GM23338 (cell line): ENCODE data around the gene SERPINB11. TPM values are rescaled to one million over a fixed set of nuclear protein-coding genes. Genes with fewer than 3 reads are reported as not detected.

ENCODE experiments used
- ATAC-seq: fragments of 200-7000 bp; cut with Tn5 transposase; 3 replicates; pipeline ENCODE4 v1.9.1; 2020
- DNase-seq: peaks from one replicate; pipeline ENCODE4 v3.0.0-alpha.2; 2015; ENCODE audit warnings: low spot score
- H2AFZ ChIP-seq: fragments of 200-600 bp; sonication (generic); 2 replicates; pipeline ENCODE4 v1.8.0; 2016; ENCODE audit warnings: antibody characterized with exemption, mild to moderate bottlenecking, moderate library complexity
- H3F3A ChIP-seq: fragments of 200-600 bp; sonication (generic); replicated peaks from 2 replicates; pipeline ENCODE4 v1.8.0; 2017; ENCODE audit warnings: antibody characterized with exemption, mixed run types, low read depth
- H3K27ac ChIP-seq: fragments of 200-600 bp; sonication (generic); 2 replicates; pipeline ENCODE4 v1.6.1; 2016; ENCODE audit warnings: low read depth
- H3K27me3 ChIP-seq: fragments of 200-600 bp; sonication (generic); 2 replicates; pipeline ENCODE4 v1.8.0; 2016; ENCODE audit warnings: mild to moderate bottlenecking, mixed run types, moderate library complexity; ENCODE audit not compliant: insufficient read depth
- H3K36me3 ChIP-seq: fragments of 200-600 bp; sonication (generic); 2 replicates; pipeline ENCODE4 v1.8.0; 2016; ENCODE audit warnings: mild to moderate bottlenecking; ENCODE audit not compliant: insufficient read depth
- H3K4me1 ChIP-seq: fragments of 200-600 bp; sonication (generic); 2 replicates; pipeline ENCODE4 v1.8.0; 2016; ENCODE audit warnings: mild to moderate bottlenecking, moderate library complexity; ENCODE audit not compliant: insufficient read depth
- H3K4me2 ChIP-seq: fragments of 200-600 bp; sonication (generic); 2 replicates; pipeline ENCODE4 v1.7.1; 2017; ENCODE audit warnings: mixed run types
- H3K4me3 ChIP-seq: fragments of 200-600 bp; sonication (generic); 2 replicates; pipeline ENCODE4 v1.6.1; 2016; ENCODE audit warnings: mixed run types
- H3K79me2 ChIP-seq: fragments of 200-600 bp; sonication (generic); replicated peaks from 2 replicates; pipeline ENCODE4 v1.8.0; 2017; ENCODE audit warnings: mild to moderate bottlenecking; ENCODE audit not compliant: insufficient read depth
- H3K9me2 ChIP-seq: fragments of 200-600 bp; sonication (generic); 2 replicates; pipeline ENCODE4 v1.8.0; 2017; ENCODE audit not compliant: insufficient read depth
- H4K20me1 ChIP-seq: fragments of 200-600 bp; sonication (generic); replicated peaks from 2 replicates; pipeline ENCODE4 v1.8.0; 2017; ENCODE audit warnings: mild to moderate bottlenecking; ENCODE audit not compliant: insufficient read depth
- H3K27ac Mint-ChIP-seq: 2 replicates; pipeline ENCODE4 v1.8.0; 2020; ENCODE audit warnings: inconsistent platforms, mild to moderate bottlenecking, moderate library complexity, mixed read lengths
- H3K27me3 Mint-ChIP-seq: 3 replicates; pipeline ENCODE4 v1.8.0; 2022; ENCODE audit warnings: low read depth, mild to moderate bottlenecking, moderate library complexity, mixed read lengths, inconsistent platforms; ENCODE audit not compliant: insufficient read depth, poor library complexity
- H3K36me3 Mint-ChIP-seq: 3 replicates; pipeline ENCODE4 v1.8.0; 2021; ENCODE audit warnings: low read depth, mild to moderate bottlenecking, inconsistent platforms, moderate library complexity, mixed read lengths
- H3K4me1 Mint-ChIP-seq: 3 replicates; pipeline ENCODE4 v1.8.0; 2020; ENCODE audit warnings: mild to moderate bottlenecking, inconsistent platforms, mixed read lengths
- H3K4me3 Mint-ChIP-seq: 3 replicates; pipeline ENCODE4 v1.8.0; 2021; ENCODE audit warnings: moderate library complexity, mild to moderate bottlenecking, inconsistent platforms, mixed read lengths
- H3K9me3 Mint-ChIP-seq: 3 replicates; pipeline ENCODE4 v1.8.0; 2020; ENCODE audit warnings: moderate library complexity, mild to moderate bottlenecking, inconsistent platforms, mixed read lengths
- CREB1 ChIP-seq: fragments of 250-450 bp; sonication (Bioruptor Pico); IDR thresholded peaks from 2 replicates; pipeline ENCODE4 v1.5.0; 2020; ENCODE audit warnings: low read depth, mild to moderate bottlenecking, moderate library complexity
- STAT1 ChIP-seq: IDR thresholded peaks from one replicate; pipeline ENCODE4 v1.6.1; 2016; ENCODE audit warnings: antibody characterized with exemption; ENCODE audit not compliant: unreplicated experiment
- ZNF331 ChIP-seq: fragments of 250-450 bp; sonication (Bioruptor Pico); IDR thresholded peaks from 2 replicates; pipeline ENCODE4 v1.5.0; 2020; ENCODE audit warnings: low read depth, mild to moderate bottlenecking, moderate library complexity
- polyA plus RNA-seq: library from polyadenylated mRNA; unstranded; fragments of >200 nt; fragmentation: Nextera tagmentation; extraction: Ambion mirVana; gene quantifications from 2 replicates; pipeline ENCODE4 v1.2.1, GENCODE V29; 2016
- total RNA-seq: library from RNA; depleted of rRNA; stranded (reverse); fragments of >200 nt; shearing (Covaris generic); gene quantifications from 2 replicates; pipeline ENCODE4 v1.2.3, GENCODE V29; 2014
- TF ChIP-seq, protein P1 (sequence below), 2 experiments: fragments of 200-600 bp in 1 of 2; sonication (generic) in 1 of 2; conservative IDR thresholded peaks; 2 replicates each; pipeline versions ENCODE4 v1.5.1 to v1.6.1; 2016 to 2017; ENCODE audit warnings: antibody characterized with exemption in 2 of 2, low read depth in 2 of 2, mild to moderate bottlenecking in 2 of 2, moderate library complexity in 1 of 2
- TF ChIP-seq, protein P2 (sequence below): IDR thresholded peaks from one replicate; pipeline ENCODE4 v1.6.1; 2018; ENCODE audit warnings: antibody characterized with exemption; ENCODE audit not compliant: unreplicated experiment

Gene SERPINB11
- total and polyA plus RNA-seq, 2 experiments from 2014 or later = not detected

DNA sequence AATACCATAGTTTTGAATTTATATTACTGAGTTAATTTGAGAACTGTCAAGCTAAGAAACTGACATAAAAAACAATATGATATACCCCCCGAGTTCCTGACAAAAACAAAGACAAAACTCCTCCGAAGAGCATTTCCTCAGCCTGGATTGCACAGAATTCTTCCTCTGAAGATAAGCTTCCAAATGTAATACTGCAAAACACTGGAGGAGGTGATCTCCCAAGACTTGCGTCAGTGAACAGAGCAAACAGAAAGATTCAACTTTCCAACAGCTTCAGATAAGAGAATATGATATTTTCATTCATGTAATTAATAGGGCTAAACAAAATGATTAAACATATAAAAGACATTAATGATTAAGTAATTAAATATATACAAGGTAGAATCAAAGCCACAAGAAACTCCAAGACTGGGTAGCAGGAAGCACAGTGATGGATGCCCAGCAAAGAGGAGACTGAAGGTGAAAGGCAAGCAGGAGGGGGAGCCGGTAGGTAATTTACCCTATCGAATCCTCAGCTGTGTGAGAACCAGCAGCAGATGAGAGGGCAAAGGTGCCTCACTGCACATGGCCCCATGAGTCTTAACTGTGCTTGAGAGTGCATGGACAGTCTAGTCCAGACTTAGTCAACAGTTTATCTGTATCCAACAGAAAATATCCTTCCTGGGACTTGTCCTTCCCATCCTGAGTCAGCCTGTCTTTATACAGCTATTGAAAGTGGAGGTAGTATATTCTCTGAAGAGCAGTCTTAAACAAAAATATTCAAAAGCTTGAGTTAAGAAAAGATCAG is 22.7 kb upstream of the SERPINB11 start:
- H3K36me3 ChIP-seq = no peaks in the 10 kb centered on the region
- H3K9me2 ChIP-seq = peaks cover 8% of the 10 kb centered on the region; the same call in 1 of the 2 replicates
- H2AFZ ChIP-seq = no peak overlapping the region
- no peaks in the 10 kb centered on the region for H3K36me3 Mint-ChIP-seq
- H3K9me3 Mint-ChIP-seq = no peaks in the 10 kb centered on the region
- H3K27me3 ChIP-seq = no peaks in the 10 kb centered on the region
- H3K79me2 ChIP-seq = no peaks in the 10 kb centered on the region
- no peaks in the 10 kb centered on the region for H4K20me1 ChIP-seq
- H3K4me3 ChIP-seq = no peak overlapping the region
- peaks cover 7% of the 10 kb centered on the region for H3K4me1 ChIP-seq
- H3K27ac Mint-ChIP-seq = no peak overlapping the region
- DNase-seq (no peak), ATAC-seq (no peak)
- no peaks in the 10 kb centered on the region for H3K27me3 Mint-ChIP-seq
- no peak overlapping the region for H3K4me3 Mint-ChIP-seq
- TF ChIP-seq, protein P1, sequence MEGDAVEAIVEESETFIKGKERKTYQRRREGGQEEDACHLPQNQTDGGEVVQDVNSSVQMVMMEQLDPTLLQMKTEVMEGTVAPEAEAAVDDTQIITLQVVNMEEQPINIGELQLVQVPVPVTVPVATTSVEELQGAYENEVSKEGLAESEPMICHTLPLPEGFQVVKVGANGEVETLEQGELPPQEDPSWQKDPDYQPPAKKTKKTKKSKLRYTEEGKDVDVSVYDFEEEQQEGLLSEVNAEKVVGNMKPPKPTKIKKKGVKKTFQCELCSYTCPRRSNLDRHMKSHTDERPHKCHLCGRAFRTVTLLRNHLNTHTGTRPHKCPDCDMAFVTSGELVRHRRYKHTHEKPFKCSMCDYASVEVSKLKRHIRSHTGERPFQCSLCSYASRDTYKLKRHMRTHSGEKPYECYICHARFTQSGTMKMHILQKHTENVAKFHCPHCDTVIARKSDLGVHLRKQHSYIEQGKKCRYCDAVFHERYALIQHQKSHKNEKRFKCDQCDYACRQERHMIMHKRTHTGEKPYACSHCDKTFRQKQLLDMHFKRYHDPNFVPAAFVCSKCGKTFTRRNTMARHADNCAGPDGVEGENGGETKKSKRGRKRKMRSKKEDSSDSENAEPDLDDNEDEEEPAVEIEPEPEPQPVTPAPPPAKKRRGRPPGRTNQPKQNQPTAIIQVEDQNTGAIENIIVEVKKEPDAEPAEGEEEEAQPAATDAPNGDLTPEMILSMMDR (conservative IDR thresholded peaks at IDR 0.05; ENCODE audit: low read depth in 2 of 2) = 0 out of 4 replicates have a peak, but pooled peaks of 1 of the 2 experiments have one; percentile 9
- TF ChIP-seq, protein P2, sequence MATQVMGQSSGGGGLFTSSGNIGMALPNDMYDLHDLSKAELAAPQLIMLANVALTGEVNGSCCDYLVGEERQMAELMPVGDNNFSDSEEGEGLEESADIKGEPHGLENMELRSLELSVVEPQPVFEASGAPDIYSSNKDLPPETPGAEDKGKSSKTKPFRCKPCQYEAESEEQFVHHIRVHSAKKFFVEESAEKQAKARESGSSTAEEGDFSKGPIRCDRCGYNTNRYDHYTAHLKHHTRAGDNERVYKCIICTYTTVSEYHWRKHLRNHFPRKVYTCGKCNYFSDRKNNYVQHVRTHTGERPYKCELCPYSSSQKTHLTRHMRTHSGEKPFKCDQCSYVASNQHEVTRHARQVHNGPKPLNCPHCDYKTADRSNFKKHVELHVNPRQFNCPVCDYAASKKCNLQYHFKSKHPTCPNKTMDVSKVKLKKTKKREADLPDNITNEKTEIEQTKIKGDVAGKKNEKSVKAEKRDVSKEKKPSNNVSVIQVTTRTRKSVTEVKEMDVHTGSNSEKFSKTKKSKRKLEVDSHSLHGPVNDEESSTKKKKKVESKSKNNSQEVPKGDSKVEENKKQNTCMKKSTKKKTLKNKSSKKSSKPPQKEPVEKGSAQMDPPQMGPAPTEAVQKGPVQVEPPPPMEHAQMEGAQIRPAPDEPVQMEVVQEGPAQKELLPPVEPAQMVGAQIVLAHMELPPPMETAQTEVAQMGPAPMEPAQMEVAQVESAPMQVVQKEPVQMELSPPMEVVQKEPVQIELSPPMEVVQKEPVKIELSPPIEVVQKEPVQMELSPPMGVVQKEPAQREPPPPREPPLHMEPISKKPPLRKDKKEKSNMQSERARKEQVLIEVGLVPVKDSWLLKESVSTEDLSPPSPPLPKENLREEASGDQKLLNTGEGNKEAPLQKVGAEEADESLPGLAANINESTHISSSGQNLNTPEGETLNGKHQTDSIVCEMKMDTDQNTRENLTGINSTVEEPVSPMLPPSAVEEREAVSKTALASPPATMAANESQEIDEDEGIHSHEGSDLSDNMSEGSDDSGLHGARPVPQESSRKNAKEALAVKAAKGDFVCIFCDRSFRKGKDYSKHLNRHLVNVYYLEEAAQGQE = no peak
- H3K4me2 ChIP-seq = no peak overlapping the region
- H3K27ac ChIP-seq = no peak overlapping the region
- peaks cover 18% of the 10 kb centered on the region for H3K4me1 Mint-ChIP-seq
- H3F3A ChIP-seq = no peaks in the 10 kb centered on the region

DNA sequence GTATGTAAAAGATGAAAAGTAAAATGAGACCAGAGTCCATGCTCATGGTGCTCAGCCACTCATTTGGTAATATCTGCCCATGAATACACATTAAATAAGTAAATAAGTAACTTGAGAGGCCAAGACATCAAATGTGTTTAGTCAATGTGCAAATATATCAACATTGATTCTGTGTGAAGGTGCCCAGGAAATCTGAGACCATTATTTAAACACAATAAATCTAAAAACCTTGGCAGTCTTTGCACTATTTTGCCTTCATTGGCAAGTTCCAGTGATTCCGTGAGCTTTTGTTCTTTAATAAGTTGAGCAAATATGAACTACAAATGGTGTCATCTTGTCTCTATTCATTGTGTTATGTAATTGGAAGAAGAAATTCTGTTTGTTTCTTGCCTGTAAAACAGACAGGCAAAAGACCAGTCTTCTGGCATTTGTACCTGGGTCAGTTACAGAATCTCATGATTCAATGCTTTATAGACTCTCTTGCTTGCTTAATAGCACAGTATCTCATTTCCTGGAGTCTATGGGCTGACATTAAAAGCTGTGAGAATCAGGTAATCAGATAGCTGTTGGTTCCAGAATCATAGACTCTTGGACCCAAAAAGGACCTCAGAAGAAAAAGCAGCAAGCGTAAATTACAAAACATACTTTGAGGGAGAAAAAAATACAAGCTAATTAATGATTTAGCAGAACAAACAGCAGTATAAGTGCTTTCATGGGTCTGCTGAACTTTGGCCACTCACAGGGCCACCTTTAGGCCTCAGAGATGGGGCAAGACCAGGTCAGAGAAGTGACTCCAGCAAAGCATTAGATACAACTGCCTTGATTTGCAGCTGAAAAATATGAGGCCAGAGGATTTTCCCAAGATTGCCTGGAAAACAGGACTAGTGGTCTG is 21.1 kb upstream of the SERPINB11 start:
- Mint-ChIP-seq H3K36me3 (no peaks in the 10 kb centered on the region; the same call in 2 of the 3 replicates), H3K4me1 (peaks cover 18% of the 10 kb centered on the region), H3K27me3 (no peaks in the 10 kb centered on the region), H3K27ac (no peak overlapping the region), H3K4me3 (no peak overlapping the region), H3K9me3 (peaks cover 3% of the 10 kb centered on the region; the same call in 1 of the 3 replicates)
- Histone ChIP-seq H3F3A (no peaks in the 10 kb centered on the region), H3K79me2 (no peaks in the 10 kb centered on the region), H3K27me3 (no peaks in the 10 kb centered on the region), H2AFZ (peak overlapping the region; percentile 43), H3K4me1 (peaks cover 7% of the 10 kb centered on the region), H3K9me2 (peaks cover 9% of the 10 kb centered on the region; the same call in 1 of the 2 replicates), H3K4me2 (no peak overlapping the region), H3K27ac (no peak overlapping the region), H4K20me1 (no peaks in the 10 kb centered on the region), H3K36me3 (no peaks in the 10 kb centered on the region), H3K4me3 (no peak overlapping the region)
- no peak for DNase-seq
- no peak for ATAC-seq
- TF ChIP-seq CREB1 (CRISPR knock-in tag) = no peak
- no peak for TF ChIP-seq STAT1
- TF ChIP-seq, protein P1 (conservative IDR thresholded peaks at IDR 0.05; ENCODE audit: low read depth in 2 of 2) = no peak
- no peak for TF ChIP-seq ZNF331 (CRISPR knock-in tag)
